NB4 (cell line): ENCODE measurements around the gene PDGFB.

Experiments
- DNase-seq: peaks from one replicate; pipeline ENCODE4 v3.0.0; 2010; ENCODE audit warnings: low read depth
- H3K4me3 ChIP-seq: one replicate; pipeline ENCODE4 v1.5.1; 2011; ENCODE audit warnings: mild to moderate bottlenecking, low read depth, low read length, moderate library complexity
- MYC ChIP-seq: IDR thresholded peaks from 2 replicates; pipeline ENCODE4 v1.6.1; 2011; ENCODE audit warnings: low read depth, low read length
- POLR2A ChIP-seq: IDR thresholded peaks from 2 replicates; pipeline ENCODE4 v1.6.1; 2011; ENCODE audit warnings: mild to moderate bottlenecking; ENCODE audit not compliant: insufficient read length; ENCODE audit errors: extremely low read depth
- TF ChIP-seq, protein P1 (sequence below): IDR thresholded peaks from 2 replicates; pipeline ENCODE4 v1.6.1; 2011; ENCODE audit warnings: low read depth, low read length
- TF ChIP-seq, protein P2 (sequence below): IDR thresholded peaks from one replicate; pipeline ENCODE4 v1.5.1; 2012; ENCODE audit warnings: low read depth, low read length

The PDGFB gene

DNA sequence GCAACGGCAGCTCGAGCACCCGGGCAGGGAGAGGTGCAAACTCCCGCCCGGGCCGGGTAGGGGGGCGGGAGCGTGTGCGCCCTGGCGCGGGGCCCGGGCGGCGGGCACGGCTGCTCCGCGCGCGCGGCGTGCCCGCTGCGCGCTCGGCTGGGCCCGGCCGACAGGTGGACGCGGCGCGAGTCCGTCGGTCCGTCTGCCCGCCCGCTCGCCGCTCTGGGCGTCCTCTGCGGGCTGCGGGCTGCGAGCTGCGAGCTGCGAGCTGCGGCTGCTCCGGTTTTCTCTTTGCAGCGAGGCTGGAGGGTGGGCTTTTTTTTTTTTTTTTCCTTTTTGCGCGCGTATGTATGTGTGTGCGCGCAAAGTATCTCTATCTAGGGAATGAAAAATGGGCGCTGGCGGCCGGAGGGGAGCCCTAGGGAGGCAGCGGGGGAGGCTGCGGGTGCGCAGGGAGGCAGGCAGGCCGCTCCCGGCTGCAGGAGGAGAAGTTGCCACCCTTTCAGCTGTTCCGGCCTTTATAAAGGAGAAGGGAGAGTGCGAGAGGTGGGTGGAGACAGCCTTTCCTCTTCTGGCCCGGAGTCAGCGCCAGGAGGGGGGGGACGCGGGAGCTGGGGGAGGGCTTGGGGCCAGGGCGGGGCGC lies at the start of gene PDGFB:
TSS of gene PDGFB (minus strand) at position 487 of the 634 bp plus-strand sequence. CDS start 1,019 bp downstream, outside the sequence.
- TF ChIP-seq, protein P1, sequence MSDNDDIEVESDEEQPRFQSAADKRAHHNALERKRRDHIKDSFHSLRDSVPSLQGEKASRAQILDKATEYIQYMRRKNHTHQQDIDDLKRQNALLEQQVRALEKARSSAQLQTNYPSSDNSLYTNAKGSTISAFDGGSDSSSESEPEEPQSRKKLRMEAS, result no peak
- TF ChIP-seq POLR2A (no peak), MYC (no peak)
- peak; percentile 59 for DNase-seq
- no peak within 1 kb of the TSS for H3K4me3 ChIP-seq

DNA sequence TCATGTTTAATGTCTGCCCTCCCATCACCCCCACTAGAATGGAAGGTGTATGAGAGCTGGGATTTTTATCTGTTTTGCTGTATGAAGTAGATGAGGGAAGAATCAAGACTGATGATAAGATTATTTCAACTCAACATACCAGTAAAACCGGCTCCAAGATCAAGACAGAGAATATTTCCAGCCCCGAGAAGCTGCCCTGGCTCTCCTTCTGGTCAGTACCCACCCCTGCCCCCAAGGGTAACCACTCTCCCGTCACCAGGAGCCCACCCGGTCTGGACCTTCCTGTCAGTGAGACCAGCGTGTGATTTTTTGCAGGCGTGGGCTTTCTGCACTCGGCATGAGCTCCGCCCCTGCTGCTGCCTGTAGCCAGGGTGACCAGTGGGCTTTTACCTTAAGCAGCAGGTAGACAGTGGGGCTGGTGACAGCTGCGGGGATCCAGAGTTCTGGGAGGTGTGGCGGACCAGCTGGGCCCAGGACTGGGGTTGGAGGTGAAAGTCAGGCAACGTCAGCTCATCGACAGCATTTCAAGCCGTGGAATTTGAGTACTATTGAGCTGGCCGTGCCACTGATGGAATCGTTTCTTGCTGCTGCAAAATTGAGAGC lies 49.1 kb upstream of the PDGFB start:
- DNase-seq, result no peak
- no peak overlapping the region for H3K4me3 ChIP-seq
- TF ChIP-seq, protein P2, sequence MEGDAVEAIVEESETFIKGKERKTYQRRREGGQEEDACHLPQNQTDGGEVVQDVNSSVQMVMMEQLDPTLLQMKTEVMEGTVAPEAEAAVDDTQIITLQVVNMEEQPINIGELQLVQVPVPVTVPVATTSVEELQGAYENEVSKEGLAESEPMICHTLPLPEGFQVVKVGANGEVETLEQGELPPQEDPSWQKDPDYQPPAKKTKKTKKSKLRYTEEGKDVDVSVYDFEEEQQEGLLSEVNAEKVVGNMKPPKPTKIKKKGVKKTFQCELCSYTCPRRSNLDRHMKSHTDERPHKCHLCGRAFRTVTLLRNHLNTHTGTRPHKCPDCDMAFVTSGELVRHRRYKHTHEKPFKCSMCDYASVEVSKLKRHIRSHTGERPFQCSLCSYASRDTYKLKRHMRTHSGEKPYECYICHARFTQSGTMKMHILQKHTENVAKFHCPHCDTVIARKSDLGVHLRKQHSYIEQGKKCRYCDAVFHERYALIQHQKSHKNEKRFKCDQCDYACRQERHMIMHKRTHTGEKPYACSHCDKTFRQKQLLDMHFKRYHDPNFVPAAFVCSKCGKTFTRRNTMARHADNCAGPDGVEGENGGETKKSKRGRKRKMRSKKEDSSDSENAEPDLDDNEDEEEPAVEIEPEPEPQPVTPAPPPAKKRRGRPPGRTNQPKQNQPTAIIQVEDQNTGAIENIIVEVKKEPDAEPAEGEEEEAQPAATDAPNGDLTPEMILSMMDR, result no peak
- TF ChIP-seq, protein P1, result no peak
- TF ChIP-seq POLR2A, result no peak
- TF ChIP-seq MYC, result no peak

DNA sequence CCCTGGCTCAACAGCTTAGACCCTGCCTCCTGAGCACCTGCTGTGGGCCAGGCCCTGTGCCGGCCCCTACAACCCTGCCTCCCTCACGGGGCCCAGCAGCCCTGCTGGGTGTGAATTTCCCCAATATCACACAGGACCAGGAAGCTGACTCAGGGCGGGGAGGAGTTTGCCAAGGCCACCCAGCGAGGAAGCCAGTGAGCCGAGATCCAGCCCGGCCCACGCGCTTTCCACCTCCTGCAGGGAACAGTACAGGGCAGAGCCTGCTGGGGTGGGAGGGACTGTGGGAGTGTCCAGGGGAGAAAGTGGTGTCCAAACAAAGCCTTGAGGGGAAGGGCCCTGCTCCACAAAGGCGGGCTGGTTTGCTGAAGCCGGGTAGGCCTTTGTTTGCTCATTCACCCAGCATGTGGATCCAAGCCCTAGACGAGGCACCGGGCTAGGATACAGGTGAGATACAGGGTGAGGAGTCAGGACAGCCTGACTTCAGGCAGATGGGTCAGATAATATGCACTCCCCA lies 47.8 kb upstream of the PDGFB start:
- DNase-seq, result peak; percentile 93
- TF ChIP-seq, protein P2, result no peak
- TF ChIP-seq MYC, result peak; percentile 41; the same call in 1 of the 2 replicates
- H3K4me3 ChIP-seq, result no peak overlapping the region

DNA sequence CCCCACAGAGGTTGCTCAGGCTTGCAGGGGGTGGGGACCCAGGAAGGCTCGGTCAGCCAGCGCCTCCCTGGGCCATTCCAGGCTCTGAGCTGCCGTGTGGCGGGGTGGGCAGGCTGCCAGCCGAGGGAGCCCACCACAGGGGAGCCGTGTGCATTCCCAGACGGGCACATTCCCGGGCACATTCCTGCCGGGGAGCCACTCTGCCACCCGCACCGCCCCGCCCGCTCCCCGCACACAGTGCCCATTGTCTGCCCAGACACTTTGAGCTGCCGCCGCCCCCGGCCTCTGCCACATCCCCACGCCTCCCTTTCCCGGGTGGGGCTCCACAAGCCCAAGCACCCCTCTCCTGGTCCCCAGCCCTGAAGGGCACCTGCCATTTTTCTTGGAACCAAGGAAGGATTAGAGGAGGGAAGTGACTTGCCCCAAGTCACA lies 47.3 kb upstream of the PDGFB start:
- no peak overlapping the region for H3K4me3 ChIP-seq
- no peak for DNase-seq
- TF ChIP-seq POLR2A, result no peak
- no peak for TF ChIP-seq MYC
- TF ChIP-seq, protein P1, result no peak
- TF ChIP-seq, protein P2, result no peak

DNA sequence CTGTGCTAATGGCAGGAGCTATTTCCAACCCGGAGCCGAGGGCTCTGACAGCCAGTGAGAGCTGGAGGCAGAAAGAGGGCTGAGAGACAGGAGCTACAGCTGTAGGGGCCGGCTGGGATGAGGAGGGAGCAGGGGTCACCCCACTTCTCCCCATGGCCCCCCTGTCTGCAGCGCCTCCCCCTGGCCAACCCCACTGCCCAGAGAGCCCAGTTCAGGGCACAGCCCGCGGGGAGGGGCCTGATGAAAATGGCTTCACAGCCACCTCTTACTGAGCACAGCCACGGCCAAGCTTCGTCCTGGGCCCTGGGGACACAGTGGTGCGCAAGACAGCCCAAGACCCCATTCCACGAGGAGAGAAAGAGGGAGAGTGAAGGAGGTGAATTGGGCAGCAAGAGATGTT lies 46.7 kb upstream of the PDGFB start:
- TF ChIP-seq, protein P2, result no peak
- TF ChIP-seq, protein P1, result no peak
- TF ChIP-seq POLR2A (no peak), MYC (no peak)
- H3K4me3 ChIP-seq, result no peak overlapping the region
- DNase-seq, result no peak

DNA sequence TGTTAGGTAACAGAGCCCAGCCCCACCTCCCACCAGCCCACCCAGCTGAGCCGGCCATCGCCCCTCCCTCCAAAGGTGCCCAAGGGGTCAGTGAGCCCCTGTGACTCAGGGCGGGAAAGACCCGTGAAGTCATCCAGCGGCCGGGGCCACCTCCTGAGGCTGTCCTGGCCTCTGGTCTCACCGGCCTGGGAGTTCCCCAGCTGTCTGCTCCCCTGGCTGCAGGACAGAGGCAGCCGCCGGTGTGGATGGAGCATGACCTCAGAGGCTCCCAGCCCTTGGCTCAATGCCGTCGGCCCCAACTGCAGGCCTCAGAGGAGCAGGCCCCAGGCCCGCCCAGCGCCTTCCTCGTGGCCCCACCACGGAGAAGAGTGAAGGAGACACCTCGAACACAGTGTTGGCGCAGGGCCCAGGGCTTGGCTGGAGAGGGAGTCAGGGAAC lies 46.0 kb upstream of the PDGFB start:
- no peak overlapping the region for H3K4me3 ChIP-seq
- no peak for DNase-seq

More for the DNA sequence above, 46.0 kb upstream of the PDGFB start:
- TF ChIP-seq, protein P1, result no peak
- TF ChIP-seq, protein P2, result no peak
- TF ChIP-seq POLR2A (no peak), MYC (no peak)
